Astrocyte (in vitro differentiated cells and primary cell): ENCODE results near the gene PBX3. TPM values are rescaled to one million over a fixed set of nuclear protein-coding genes. Genes with fewer than 3 reads are reported as not detected.

Experiments used
- DNase-seq: peaks from one replicate; pipeline ENCODE4 v3.0.0-alpha.2; 2010; ENCODE audit warnings: low read depth
- FAIRE-seq: peaks from 2 replicates; lab custom pipeline; 2011; peaks lifted over from hg19 to GRCh38; lab: Jason Lieb, UNC
- H2AFZ ChIP-seq: 2 replicates; pipeline ENCODE4 v1.6.0; 2012; ENCODE audit warnings: low read depth, low read length, inconsistent platforms
- H3K27ac ChIP-seq: 2 replicates; pipeline ENCODE4 v1.5.1; 2011; ENCODE audit warnings: low read depth, low read length, inconsistent platforms
- H3K27me3 ChIP-seq: 2 replicates; pipeline ENCODE4 v1.6.0; 2011; ENCODE audit warnings: low read length, inconsistent platforms; ENCODE audit not compliant: insufficient read depth
- H3K36me3 ChIP-seq: 2 replicates; pipeline ENCODE4 v1.5.1; 2011; ENCODE audit warnings: low read length, inconsistent platforms; ENCODE audit not compliant: insufficient read depth
- H3K4me1 ChIP-seq: 2 replicates; pipeline ENCODE4 v1.5.1; 2011; ENCODE audit warnings: low read length, inconsistent platforms; ENCODE audit not compliant: insufficient read depth
- H3K4me2 ChIP-seq: 2 replicates; pipeline ENCODE4 v1.6.0; 2012; ENCODE audit warnings: low read length, inconsistent platforms
- H3K4me3 ChIP-seq: 2 replicates; pipeline ENCODE4 v1.5.1; 2011; ENCODE audit warnings: low read depth, mild to moderate bottlenecking, low read length, inconsistent platforms; ENCODE audit not compliant: insufficient read depth
- H3K79me2 ChIP-seq: 2 replicates; pipeline ENCODE4 v1.6.0; 2012; ENCODE audit warnings: mild to moderate bottlenecking, low read length, inconsistent platforms; ENCODE audit not compliant: insufficient read depth
- H3K9ac ChIP-seq: 2 replicates; pipeline ENCODE4 v1.6.0; 2012; ENCODE audit warnings: mild to moderate bottlenecking, low read length, inconsistent platforms
- H3K9me3 ChIP-seq: 2 replicates; pipeline ENCODE4 v1.5.1; 2012; ENCODE audit warnings: low read depth, mild to moderate bottlenecking, low read length, inconsistent platforms; ENCODE audit not compliant: insufficient read depth
- H4K20me1 ChIP-seq: 2 replicates; pipeline ENCODE4 v1.6.0; 2012; ENCODE audit warnings: low read length, inconsistent platforms; ENCODE audit not compliant: insufficient read depth
- H3K27ac Mint-ChIP-seq: one replicate; pipeline ENCODE4 v1.8.0; 2021; ENCODE audit warnings: mild to moderate bottlenecking, mixed read lengths; ENCODE audit not compliant: unreplicated experiment
- H3K27me3 Mint-ChIP-seq: one replicate; pipeline ENCODE4 v1.8.0; 2021; ENCODE audit warnings: low read depth, mixed read lengths; ENCODE audit not compliant: unreplicated experiment
- H3K36me3 Mint-ChIP-seq: one replicate; pipeline ENCODE4 v1.8.0; 2021; ENCODE audit warnings: low read depth, mixed read lengths; ENCODE audit not compliant: unreplicated experiment
- H3K4me1 Mint-ChIP-seq: one replicate; pipeline ENCODE4 v1.8.0; 2021; ENCODE audit warnings: low read depth, mixed read lengths; ENCODE audit not compliant: unreplicated experiment
- H3K4me3 Mint-ChIP-seq: one replicate; pipeline ENCODE4 v1.8.0; 2021; ENCODE audit warnings: mild to moderate bottlenecking, moderate library complexity, mixed read lengths; ENCODE audit not compliant: unreplicated experiment
- H3K9me3 Mint-ChIP-seq: one replicate; pipeline ENCODE4 v1.8.0; 2021; ENCODE audit warnings: mild to moderate bottlenecking, mixed read lengths; ENCODE audit not compliant: unreplicated experiment
- EZH2 ChIP-seq: IDR thresholded peaks from 2 replicates; pipeline ENCODE4 v1.6.1; 2012; ENCODE audit warnings: mild to moderate bottlenecking, low read length, inconsistent platforms; ENCODE audit not compliant: insufficient read depth
- total RNA-seq: library from RNA; stranded (reverse); gene quantifications from 2 replicates; pipeline ENCODE4 v1.2.1, GENCODE V29; 2021
- TF ChIP-seq, protein P1 (sequence below): IDR thresholded peaks from 2 replicates; pipeline ENCODE4 v1.5.1; 2011; ENCODE audit warnings: low read depth, mild to moderate bottlenecking, inconsistent platforms, low read length, moderate library complexity; ENCODE audit not compliant: insufficient read depth

The PBX3 gene
- total RNA-seq, 1 donor from 2014 or later, result 51.2 TPM

DNA sequence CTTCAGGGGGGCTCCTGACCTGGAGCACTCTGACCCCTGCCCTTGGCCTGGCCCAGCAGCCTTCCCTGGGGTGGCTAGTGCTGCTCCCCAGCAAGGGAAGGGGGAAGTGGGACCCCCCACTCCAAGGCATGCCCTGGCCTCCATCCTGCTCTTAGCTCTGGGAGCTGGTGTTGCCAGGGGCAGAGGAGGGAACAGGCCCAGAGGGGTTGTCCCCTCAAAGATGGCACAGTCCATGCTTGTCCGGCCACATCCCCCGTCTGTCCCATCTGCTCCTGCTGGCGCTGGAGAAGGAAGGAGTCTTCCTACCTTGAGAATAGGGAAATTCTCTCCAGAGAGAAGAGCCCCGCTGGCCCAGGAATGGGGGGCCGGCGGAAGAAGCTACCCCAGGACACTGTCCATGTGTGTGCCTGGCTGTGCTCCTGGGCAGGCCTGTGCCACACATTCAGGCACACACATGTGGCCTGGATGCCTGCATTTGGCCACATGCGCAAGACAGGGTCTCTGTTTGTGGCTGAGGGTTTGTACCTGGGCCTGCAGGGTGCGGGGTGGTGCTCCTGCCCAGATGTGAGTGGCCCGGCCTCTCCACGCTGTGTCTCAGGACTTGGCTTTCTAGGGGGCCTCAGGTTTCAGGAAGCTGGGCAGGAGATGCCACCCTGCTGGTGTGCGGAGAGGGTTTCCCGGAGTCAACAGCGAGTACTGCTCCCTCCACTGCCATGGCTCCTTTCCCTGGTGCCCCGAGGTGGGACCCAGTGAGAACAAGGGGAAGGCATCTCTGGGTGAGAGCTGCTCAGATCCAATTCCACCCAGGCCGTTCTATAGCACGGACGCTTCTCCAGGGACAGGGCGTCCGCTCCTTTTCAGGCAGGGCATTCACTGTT, 247.1 kb downstream of the PBX3 start:
- H3K36me3 Mint-ChIP-seq, result peaks cover 2% of the 10 kb centered on the region
- DNase-seq, result no peak

DNA sequence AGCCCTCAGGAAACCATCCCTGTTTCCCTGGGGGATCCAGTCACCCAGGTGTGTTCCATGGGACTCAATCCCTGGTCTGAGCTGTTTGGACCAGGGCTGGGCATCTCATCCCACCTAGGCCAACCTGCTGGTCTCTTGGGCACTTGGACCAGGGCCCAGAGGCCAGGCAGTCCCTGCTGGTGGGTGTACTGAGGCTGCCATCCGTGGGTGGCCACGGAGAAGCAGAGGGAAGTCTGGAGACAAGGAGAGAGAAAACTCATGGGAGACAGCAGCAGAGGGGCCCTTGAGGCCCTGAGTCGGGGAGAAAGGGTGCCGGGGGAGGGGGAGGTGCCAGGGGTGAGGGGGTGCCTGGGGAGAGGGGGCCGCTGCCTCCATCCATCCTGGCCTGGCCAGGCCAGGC, 247.8 kb downstream of the PBX3 start:
- no peak overlapping the region for H3K9ac ChIP-seq
- DNase-seq, result no peak
- Mint-ChIP-seq H3K27ac (no peak overlapping the region), H3K9me3 (no peaks in the 10 kb centered on the region), H3K4me3 (no peak overlapping the region), H3K27me3 (peaks cover 40% of the 10 kb centered on the region), H3K36me3 (peaks cover 2% of the 10 kb centered on the region), H3K4me1 (no peaks in the 10 kb centered on the region)
- H3K27me3 ChIP-seq, result no peaks in the 10 kb centered on the region
- H3K27ac ChIP-seq, result no peak overlapping the region
- H3K4me3 ChIP-seq, result no peak overlapping the region
- no peaks in the 10 kb centered on the region for H3K36me3 ChIP-seq
- TF ChIP-seq, protein P1, sequence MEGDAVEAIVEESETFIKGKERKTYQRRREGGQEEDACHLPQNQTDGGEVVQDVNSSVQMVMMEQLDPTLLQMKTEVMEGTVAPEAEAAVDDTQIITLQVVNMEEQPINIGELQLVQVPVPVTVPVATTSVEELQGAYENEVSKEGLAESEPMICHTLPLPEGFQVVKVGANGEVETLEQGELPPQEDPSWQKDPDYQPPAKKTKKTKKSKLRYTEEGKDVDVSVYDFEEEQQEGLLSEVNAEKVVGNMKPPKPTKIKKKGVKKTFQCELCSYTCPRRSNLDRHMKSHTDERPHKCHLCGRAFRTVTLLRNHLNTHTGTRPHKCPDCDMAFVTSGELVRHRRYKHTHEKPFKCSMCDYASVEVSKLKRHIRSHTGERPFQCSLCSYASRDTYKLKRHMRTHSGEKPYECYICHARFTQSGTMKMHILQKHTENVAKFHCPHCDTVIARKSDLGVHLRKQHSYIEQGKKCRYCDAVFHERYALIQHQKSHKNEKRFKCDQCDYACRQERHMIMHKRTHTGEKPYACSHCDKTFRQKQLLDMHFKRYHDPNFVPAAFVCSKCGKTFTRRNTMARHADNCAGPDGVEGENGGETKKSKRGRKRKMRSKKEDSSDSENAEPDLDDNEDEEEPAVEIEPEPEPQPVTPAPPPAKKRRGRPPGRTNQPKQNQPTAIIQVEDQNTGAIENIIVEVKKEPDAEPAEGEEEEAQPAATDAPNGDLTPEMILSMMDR, result no peak
- TF ChIP-seq EZH2, result no peak
- no peaks in the 10 kb centered on the region for H3K4me1 ChIP-seq
- no peaks in the 10 kb centered on the region for H3K79me2 ChIP-seq
- H3K9me3 ChIP-seq, result no peaks in the 10 kb centered on the region
- no peak overlapping the region for H2AFZ ChIP-seq
- no peaks in the 10 kb centered on the region for H4K20me1 ChIP-seq
- FAIRE-seq, result no peak
- no peak overlapping the region for H3K4me2 ChIP-seq

More for the DNA sequence above, 247.1 kb downstream of the PBX3 start:
- H3K9ac ChIP-seq, result no peak overlapping the region
- no peak overlapping the region for H3K4me3 ChIP-seq
- no peak for TF ChIP-seq EZH2
- TF ChIP-seq, protein P1, result no peak
- no peaks in the 10 kb centered on the region for H3K27me3 ChIP-seq
- no peaks in the 10 kb centered on the region for H4K20me1 ChIP-seq
- no peaks in the 10 kb centered on the region for H3K79me2 ChIP-seq
- Mint-ChIP-seq H3K9me3 (no peaks in the 10 kb centered on the region), H3K27me3 (peaks cover 45% of the 10 kb centered on the region), H3K27ac (no peak overlapping the region), H3K4me1 (no peaks in the 10 kb centered on the region), H3K4me3 (no peak overlapping the region)
- no peaks in the 10 kb centered on the region for H3K9me3 ChIP-seq
- FAIRE-seq, result no peak
- no peaks in the 10 kb centered on the region for H3K36me3 ChIP-seq
- no peak overlapping the region for H3K27ac ChIP-seq
- no peak overlapping the region for H3K4me2 ChIP-seq
- H2AFZ ChIP-seq, result no peak overlapping the region
- H3K4me1 ChIP-seq, result no peaks in the 10 kb centered on the region

DNA sequence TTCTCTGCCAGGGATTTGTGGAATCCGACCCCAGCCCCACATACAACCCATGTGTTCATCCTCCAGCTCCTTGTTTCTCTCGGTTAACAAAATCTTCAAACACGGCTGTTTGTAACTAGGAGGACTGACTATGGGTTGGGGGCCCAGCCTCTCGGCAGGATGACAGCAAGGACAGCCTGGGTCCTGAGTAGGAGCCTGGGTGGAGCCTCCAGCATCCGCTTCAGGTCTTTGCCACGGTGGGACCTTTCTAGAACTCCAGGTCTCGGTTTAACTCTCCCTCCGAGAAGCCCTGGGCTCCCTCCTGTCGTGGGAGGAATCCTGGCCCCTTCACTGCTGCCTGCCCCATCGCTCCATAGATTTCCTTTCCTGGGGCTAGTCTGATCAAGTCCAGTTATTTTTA, 248.5 kb downstream of the PBX3 start:
- Mint-ChIP-seq H3K4me1 (no peaks in the 10 kb centered on the region), H3K36me3 (no peaks in the 10 kb centered on the region), H3K27ac (no peak overlapping the region), H3K27me3 (peaks cover 39% of the 10 kb centered on the region), H3K4me3 (no peak overlapping the region), H3K9me3 (no peaks in the 10 kb centered on the region)
- Histone ChIP-seq H3K79me2 (no peaks in the 10 kb centered on the region), H2AFZ (no peak overlapping the region), H3K4me2 (no peak overlapping the region), H3K9me3 (no peaks in the 10 kb centered on the region), H3K4me1 (no peaks in the 10 kb centered on the region), H3K27me3 (peaks cover 2% of the 10 kb centered on the region), H4K20me1 (no peaks in the 10 kb centered on the region), H3K4me3 (no peak overlapping the region), H3K9ac (no peak overlapping the region), H3K36me3 (no peaks in the 10 kb centered on the region), H3K27ac (no peak overlapping the region)
- no peak for FAIRE-seq
- no peak for DNase-seq
- no peak for TF ChIP-seq EZH2
- TF ChIP-seq, protein P1, result no peak
